A549 (cell line): ENCODE results near the gene CSMD2. TPM values are rescaled to one million over a fixed set of nuclear protein-coding genes. Genes with fewer than 3 reads are reported as not detected.

Experiments used
- ATAC-seq, 2 experiments: fragments of 200-7000 bp in 1 of 2; fragments of >200 bp in 1 of 2; cut with Nextera tagmentation in 1 of 2; cut with Tn5 transposase in 1 of 2; 3 replicates each; pipeline versions ENCODE4 v1.8.0 to v1.9.1; 2018 to 2020; ENCODE audit warnings: mild to moderate bottlenecking in 1 of 2, moderate library complexity in 1 of 2
- CTCF ChIA-PET: fragments of 300-600 bp; sonication (Branson Sonifier 250); formaldehyde crosslinking; extraction: SDS; loops from one replicate; lab custom pipeline; 2021; ENCODE audit warnings: antibody characterized with exemption, inconsistent platforms; lab: Yijun Ruan, JAX
- POLR2A ChIA-PET: fragments of 350-600 bp; formaldehyde crosslinking; extraction: SDS; loops from one replicate; lab custom pipeline; 2021; ENCODE audit warnings: antibody characterized with exemption, inconsistent platforms; lab: Yijun Ruan, JAX
- DNase-seq, 2 experiments: peaks; one replicate each; pipeline versions ENCODE4 v3.0.0 to v3.0.0-alpha.2; 2011 to 2016; ENCODE audit warnings: low read depth in 1 of 2, low spot score in 1 of 2
- FAIRE-seq: peaks from 2 replicates; lab custom pipeline; 2011; peaks lifted over from hg19 to GRCh38; lab: Jason Lieb, UNC
- H3K27ac ChIP-seq, 2 experiments: fragments of >200 bp; sonication (Bioruptor Twin); formaldehyde crosslinking; 3 replicates each; pipeline ENCODE4 v1.5.1; 2016 to 2017
- H3K4me1 ChIP-seq: fragments of >200 bp; sonication (Bioruptor Twin); formaldehyde crosslinking; 3 replicates; pipeline ENCODE4 v1.6.1; 2016
- H3K4me2 ChIP-seq: fragments of >200 bp; sonication (Bioruptor Twin); formaldehyde crosslinking; 3 replicates; pipeline ENCODE4 v1.6.1; 2016
- H3K4me3 ChIP-seq: fragments of >200 bp; sonication (Bioruptor Twin); formaldehyde crosslinking; 3 replicates; pipeline ENCODE4 v1.5.1; 2016
- H3K9me3 ChIP-seq: fragments of >200 bp; sonication (Bioruptor Twin); formaldehyde crosslinking; 3 replicates; pipeline ENCODE4 v1.6.1; 2016
- BHLHE40 ChIP-seq: IDR thresholded peaks from 2 replicates; pipeline ENCODE4 v1.6.1; 2012; ENCODE audit warnings: low read depth, low read length, inconsistent platforms
- CBX2 ChIP-seq: fragments of 200-600 bp; sonication (generic); IDR thresholded peaks from 2 replicates; pipeline ENCODE4 v1.6.1; 2016; ENCODE audit warnings: low read depth, mild to moderate bottlenecking, borderline replicate concordance
- CBX8 ChIP-seq: fragments of 200-600 bp; sonication (generic); IDR thresholded peaks from 2 replicates; pipeline ENCODE4 v1.6.1; 2016
- CHD2 ChIP-seq: fragments of 150-350 bp; IDR thresholded peaks from 2 replicates; pipeline ENCODE4 v1.6.1; 2014; ENCODE audit warnings: low read length; ENCODE audit not compliant: partially characterized antibody
- EHF ChIP-seq: fragments of 250-450 bp; sonication (Bioruptor Pico); IDR thresholded peaks from 2 replicates; pipeline ENCODE4 v1.5.0; 2020; ENCODE audit warnings: mild to moderate bottlenecking
- FOSL2 ChIP-seq, 2 experiments: fragments of 450-650 bp in 1 of 2; fragments of >200 bp in 1 of 2; sonication (Bioruptor Twin) in 1 of 2; formaldehyde crosslinking; IDR thresholded peaks; 2 replicates each; pipeline versions ENCODE4 v1.5.0 to v1.6.1; 2016 to 2020; ENCODE audit warnings: mild to moderate bottlenecking in 1 of 2, moderate library complexity in 1 of 2
- HEYL ChIP-seq: fragments of 250-450 bp; sonication (Bioruptor Pico); IDR thresholded peaks from 2 replicates; pipeline ENCODE4 v1.8.0; 2021; ENCODE audit warnings: mild to moderate bottlenecking, moderate library complexity
- HOXA7 ChIP-seq: fragments of 250-450 bp; sonication (Bioruptor Pico); IDR thresholded peaks from 2 replicates; pipeline ENCODE4 v1.5.0; 2020; ENCODE audit warnings: mild to moderate bottlenecking, moderate library complexity
- HOXB13 ChIP-seq: fragments of 250-450 bp; sonication (Bioruptor Pico); IDR thresholded peaks from 2 replicates; pipeline ENCODE4 v1.5.0; 2020; ENCODE audit warnings: low read depth, mild to moderate bottlenecking, moderate library complexity
- HOXB5 ChIP-seq: fragments of 250-450 bp; sonication (Bioruptor Pico); IDR thresholded peaks from 2 replicates; pipeline ENCODE4 v1.5.0; 2020; ENCODE audit warnings: mild to moderate bottlenecking, moderate library complexity
- JUNB ChIP-seq: fragments of >200 bp; sonication (Bioruptor Twin); formaldehyde crosslinking; IDR thresholded peaks from 2 replicates; pipeline ENCODE4 v1.6.1; 2016
- MAFK ChIP-seq: fragments of 450-650 bp; IDR thresholded peaks from 2 replicates; pipeline ENCODE4 v1.6.1; 2014; ENCODE audit not compliant: partially characterized antibody
- MYC ChIP-seq: IDR thresholded peaks from 2 replicates; pipeline ENCODE4 v1.6.1; 2012; ENCODE audit warnings: mild to moderate bottlenecking, inconsistent platforms, low read length, improper control_type of control experiment, borderline replicate concordance
- NR3C1 ChIP-seq: fragments of >200 bp; sonication (Bioruptor Twin); formaldehyde crosslinking; IDR thresholded peaks from 3 replicates; pipeline ENCODE4 v1.6.1; 2017
- PHF8 ChIP-seq: fragments of 200-600 bp; sonication (generic); IDR thresholded peaks from 2 replicates; pipeline ENCODE4 v1.6.1; 2016; ENCODE audit warnings: low read depth, mild to moderate bottlenecking, antibody characterized with exemption, moderate library complexity, borderline replicate concordance
- POLR2A ChIP-seq: IDR thresholded peaks from 2 replicates; pipeline ENCODE4 v1.6.1; 2012; ENCODE audit warnings: mild to moderate bottlenecking, low read length
- RARB ChIP-seq: fragments of 250-450 bp; sonication (Bioruptor Pico); IDR thresholded peaks from 2 replicates; pipeline ENCODE4 v1.8.0; 2021; ENCODE audit warnings: mild to moderate bottlenecking, moderate library complexity
- RCOR1 ChIP-seq: fragments of 150-350 bp; IDR thresholded peaks from 2 replicates; pipeline ENCODE4 v1.6.1; 2014; ENCODE audit warnings: antibody characterized with exemption, low read length, low read depth
- RNF2 ChIP-seq: fragments of 200-600 bp; sonication (generic); IDR thresholded peaks from 2 replicates; pipeline ENCODE4 v1.6.1; 2016; ENCODE audit warnings: low read depth, mild to moderate bottlenecking, antibody characterized with exemption, moderate library complexity, borderline replicate concordance
- TP53 ChIP-seq: fragments of 250-450 bp; sonication (Bioruptor Pico); IDR thresholded peaks from 2 replicates; pipeline ENCODE4 v1.5.0; 2021; ENCODE audit warnings: mild to moderate bottlenecking, moderate library complexity
- ZFP36 ChIP-seq: fragments of 450-650 bp; IDR thresholded peaks from 2 replicates; pipeline ENCODE4 v1.6.1; 2014; ENCODE audit warnings: borderline replicate concordance; ENCODE audit not compliant: partially characterized antibody
- ZNF302 ChIP-seq: fragments of 250-450 bp; sonication (Bioruptor Pico); IDR thresholded peaks from 2 replicates; pipeline ENCODE4 v1.9.0; 2021; ENCODE audit warnings: inconsistent platforms, mild to moderate bottlenecking, moderate library complexity
- ZSCAN20 ChIP-seq: fragments of 250-450 bp; sonication (Bioruptor Pico); IDR thresholded peaks from 2 replicates; pipeline ENCODE4 v1.8.0; 2022; ENCODE audit warnings: mild to moderate bottlenecking, moderate library complexity
- WGBS: methylation state at CpG from one replicate; pipeline ENCODE4 v1.1.6; 2017; ENCODE audit errors: missing lambda C conversion rate; 5-methylcytosine and 5-hydroxymethylcytosine counted together
- polyA plus RNA-seq, 4 experiments: library from polyadenylated mRNA; depleted of rRNA in 3 of 4; stranded (reverse); fragments of >200 nt; fragmentation: RNase III in 1 of 4; extraction: RNeasy Plus Mini Kit Qiagen cat#74134 plus additional on column Dnase treatment in 1 of 4; gene quantifications; 2 replicates in 3 of 4; 3 replicates in 1 of 4; pipeline ENCODE4 v1.2.3, GENCODE V29; 2011 to 2017
- TF ChIP-seq, protein P1 (sequence below): IDR thresholded peaks from 2 replicates; pipeline ENCODE4 v1.6.1; 2012; ENCODE audit warnings: low read depth, borderline replicate concordance
- TF ChIP-seq, protein P2 (sequence below): fragments of 450-650 bp; IDR thresholded peaks from 2 replicates; pipeline ENCODE4 v1.6.1; 2014; ENCODE audit warnings: antibody characterized with exemption
- TF ChIP-seq, protein P3 (sequence below): fragments of >200 bp; sonication (Bioruptor Twin); formaldehyde crosslinking; IDR thresholded peaks from 2 replicates; pipeline ENCODE4 v1.6.1; 2016
- TF ChIP-seq, protein P4 (sequence below): IDR thresholded peaks from 2 replicates; pipeline ENCODE4 v1.6.1; 2012
- TF ChIP-seq, protein P5 (sequence below): fragments of >200 bp; sonication (Bioruptor Twin); formaldehyde crosslinking; IDR thresholded peaks from 3 replicates; pipeline ENCODE4 v1.5.1; 2016
- TF ChIP-seq, protein P6 (sequence below): fragments of 250-450 bp; sonication (Bioruptor Pico); IDR thresholded peaks from 2 replicates; pipeline ENCODE4 v1.5.0; 2020; ENCODE audit warnings: low read depth, mild to moderate bottlenecking, moderate library complexity

The CSMD2 gene
- polyA plus RNA-seq, 2 of the 4 experiments (the other 2 are of a cell fraction): not detected

DNA sequence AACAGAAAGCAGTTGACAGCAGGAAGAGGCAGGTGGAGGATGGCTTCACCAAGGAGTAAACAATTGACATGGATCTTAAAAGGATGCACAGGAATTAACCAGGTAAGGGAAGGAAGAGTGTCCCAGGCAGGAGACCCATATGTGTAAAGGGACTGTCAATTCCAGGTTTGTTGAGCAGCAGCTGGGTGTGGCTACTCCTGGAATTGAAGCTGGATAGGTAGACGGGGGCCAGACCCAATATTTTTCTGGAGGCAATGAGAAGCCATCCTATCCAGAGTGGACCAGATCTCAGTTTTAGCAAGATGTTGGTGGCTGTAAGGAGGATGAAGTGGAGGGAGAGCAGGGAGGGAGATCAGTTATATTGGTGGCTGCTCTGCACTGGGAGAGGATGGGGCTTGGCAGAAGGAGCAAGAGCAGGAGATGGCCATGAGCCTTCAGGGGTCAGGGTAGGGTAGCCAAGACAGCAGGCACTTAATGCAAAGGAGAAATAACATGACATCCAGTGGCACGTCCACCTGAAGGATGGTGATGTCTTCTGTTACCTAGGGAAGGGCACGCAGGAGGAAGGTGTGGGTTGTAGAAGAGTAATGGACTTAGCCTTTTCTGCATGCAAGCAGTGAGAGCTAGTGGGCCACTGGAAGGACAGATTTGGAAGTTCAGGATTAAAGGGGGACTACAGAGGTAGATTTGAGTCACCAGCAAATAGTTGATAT is 447.9 kb downstream of the CSMD2 start:
- no peaks in the 10 kb centered on the region for H3K9me3 ChIP-seq
- TF ChIP-seq MAFK (no peak), NR3C1 (no peak), ZFP36 (no peak), TP53 (CRISPR knock-in tag) (no peak), EHF (CRISPR knock-in tag) (no peak), POLR2A (no peak), CBX2 (no peak), FOSL2 (IDR thresholded peaks at IDR 0.05) (no peak), FOSL2 (CRISPR knock-in tag; IDR thresholded peaks at IDR 0.05) (no peak), RCOR1 (no peak), HOXA7 (CRISPR knock-in tag) (no peak), HOXB5 (CRISPR knock-in tag) (no peak), CHD2 (no peak), CBX8 (no peak)
- TF ChIP-seq, protein P1, sequence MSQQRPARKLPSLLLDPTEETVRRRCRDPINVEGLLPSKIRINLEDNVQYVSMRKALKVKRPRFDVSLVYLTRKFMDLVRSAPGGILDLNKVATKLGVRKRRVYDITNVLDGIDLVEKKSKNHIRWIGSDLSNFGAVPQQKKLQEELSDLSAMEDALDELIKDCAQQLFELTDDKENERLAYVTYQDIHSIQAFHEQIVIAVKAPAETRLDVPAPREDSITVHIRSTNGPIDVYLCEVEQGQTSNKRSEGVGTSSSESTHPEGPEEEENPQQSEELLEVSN: no peak
- TF ChIP-seq, protein P2, sequence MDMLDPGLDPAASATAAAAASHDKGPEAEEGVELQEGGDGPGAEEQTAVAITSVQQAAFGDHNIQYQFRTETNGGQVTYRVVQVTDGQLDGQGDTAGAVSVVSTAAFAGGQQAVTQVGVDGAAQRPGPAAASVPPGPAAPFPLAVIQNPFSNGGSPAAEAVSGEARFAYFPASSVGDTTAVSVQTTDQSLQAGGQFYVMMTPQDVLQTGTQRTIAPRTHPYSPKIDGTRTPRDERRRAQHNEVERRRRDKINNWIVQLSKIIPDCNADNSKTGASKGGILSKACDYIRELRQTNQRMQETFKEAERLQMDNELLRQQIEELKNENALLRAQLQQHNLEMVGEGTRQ: no peak
- TF ChIP-seq, protein P3, sequence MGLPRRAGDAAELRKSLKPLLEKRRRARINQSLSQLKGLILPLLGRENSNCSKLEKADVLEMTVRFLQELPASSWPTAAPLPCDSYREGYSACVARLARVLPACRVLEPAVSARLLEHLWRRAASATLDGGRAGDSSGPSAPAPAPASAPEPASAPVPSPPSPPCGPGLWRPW: no peak
- TF ChIP-seq, protein P4, sequence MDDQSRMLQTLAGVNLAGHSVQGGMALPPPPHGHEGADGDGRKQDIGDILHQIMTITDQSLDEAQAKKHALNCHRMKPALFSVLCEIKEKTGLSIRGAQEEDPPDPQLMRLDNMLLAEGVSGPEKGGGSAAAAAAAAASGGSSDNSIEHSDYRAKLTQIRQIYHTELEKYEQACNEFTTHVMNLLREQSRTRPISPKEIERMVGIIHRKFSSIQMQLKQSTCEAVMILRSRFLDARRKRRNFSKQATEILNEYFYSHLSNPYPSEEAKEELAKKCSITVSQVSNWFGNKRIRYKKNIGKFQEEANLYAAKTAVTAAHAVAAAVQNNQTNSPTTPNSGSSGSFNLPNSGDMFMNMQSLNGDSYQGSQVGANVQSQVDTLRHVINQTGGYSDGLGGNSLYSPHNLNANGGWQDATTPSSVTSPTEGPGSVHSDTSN: no peak
- TF ChIP-seq, all 56 proteins: peak for 0
- H3K4me1 ChIP-seq: no peaks in the 10 kb centered on the region
- no peak overlapping the region for H3K27ac ChIP-seq
- 6% methylated on average over 3 of the region's 3 CpGs for WGBS
- POLR2A ChIA-PET: no interaction called here
- no peak for FAIRE-seq
- H3K4me3 ChIP-seq: no peak overlapping the region
- no peak for DNase-seq
- CTCF ChIA-PET: no interaction called here
- no peak overlapping the region for H3K4me2 ChIP-seq
- ATAC-seq: no peak

DNA sequence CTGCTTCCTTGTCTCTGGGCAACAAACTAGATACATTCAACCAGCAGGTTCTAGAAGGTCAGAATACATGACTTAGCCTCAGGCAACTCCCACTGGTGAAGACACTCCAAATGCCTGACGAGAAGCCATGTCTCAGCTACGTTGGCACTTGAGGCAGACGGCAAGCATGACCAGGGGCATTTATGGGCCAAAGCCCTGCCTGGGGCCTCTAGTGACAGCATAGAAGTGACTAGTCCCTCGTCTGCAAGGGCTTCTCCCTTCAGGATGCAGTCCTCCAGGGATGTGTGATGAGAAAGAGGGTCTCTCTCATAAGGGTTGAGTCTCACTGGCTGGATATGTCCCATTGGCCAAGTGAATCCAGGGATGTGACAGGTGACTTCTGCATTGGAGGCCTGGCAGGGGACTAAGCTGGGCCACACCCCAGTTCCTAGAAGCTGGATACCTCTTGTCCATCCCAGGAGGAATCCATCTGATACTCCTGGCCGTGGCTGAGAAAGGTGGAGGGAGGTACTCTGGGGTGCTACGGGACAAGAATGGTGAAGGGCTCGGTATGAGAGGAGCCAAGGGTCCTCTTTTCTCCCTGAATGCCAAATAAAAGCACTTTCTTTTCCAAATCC is 449.7 kb downstream of the CSMD2 start:
- ChIA-PET POLR2A (no interaction called here), CTCF (no interaction called here)
- no peaks in the 10 kb centered on the region for H3K9me3 ChIP-seq
- no peak for ATAC-seq
- H3K4me3 ChIP-seq: no peak overlapping the region
- no peak for FAIRE-seq
- DNase-seq: no peak
- TF ChIP-seq CHD2: no peak
- TF ChIP-seq, protein P5, sequence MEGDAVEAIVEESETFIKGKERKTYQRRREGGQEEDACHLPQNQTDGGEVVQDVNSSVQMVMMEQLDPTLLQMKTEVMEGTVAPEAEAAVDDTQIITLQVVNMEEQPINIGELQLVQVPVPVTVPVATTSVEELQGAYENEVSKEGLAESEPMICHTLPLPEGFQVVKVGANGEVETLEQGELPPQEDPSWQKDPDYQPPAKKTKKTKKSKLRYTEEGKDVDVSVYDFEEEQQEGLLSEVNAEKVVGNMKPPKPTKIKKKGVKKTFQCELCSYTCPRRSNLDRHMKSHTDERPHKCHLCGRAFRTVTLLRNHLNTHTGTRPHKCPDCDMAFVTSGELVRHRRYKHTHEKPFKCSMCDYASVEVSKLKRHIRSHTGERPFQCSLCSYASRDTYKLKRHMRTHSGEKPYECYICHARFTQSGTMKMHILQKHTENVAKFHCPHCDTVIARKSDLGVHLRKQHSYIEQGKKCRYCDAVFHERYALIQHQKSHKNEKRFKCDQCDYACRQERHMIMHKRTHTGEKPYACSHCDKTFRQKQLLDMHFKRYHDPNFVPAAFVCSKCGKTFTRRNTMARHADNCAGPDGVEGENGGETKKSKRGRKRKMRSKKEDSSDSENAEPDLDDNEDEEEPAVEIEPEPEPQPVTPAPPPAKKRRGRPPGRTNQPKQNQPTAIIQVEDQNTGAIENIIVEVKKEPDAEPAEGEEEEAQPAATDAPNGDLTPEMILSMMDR: no peak
- TF ChIP-seq, protein P6, sequence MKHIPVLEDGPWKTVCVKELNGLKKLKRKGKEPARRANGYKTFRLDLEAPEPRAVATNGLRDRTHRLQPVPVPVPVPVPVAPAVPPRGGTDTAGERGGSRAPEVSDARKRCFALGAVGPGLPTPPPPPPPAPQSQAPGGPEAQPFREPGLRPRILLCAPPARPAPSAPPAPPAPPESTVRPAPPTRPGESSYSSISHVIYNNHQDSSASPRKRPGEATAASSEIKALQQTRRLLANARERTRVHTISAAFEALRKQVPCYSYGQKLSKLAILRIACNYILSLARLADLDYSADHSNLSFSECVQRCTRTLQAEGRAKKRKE: no peak
- TF ChIP-seq PHF8: no peak
- no peak for TF ChIP-seq RCOR1
- TF ChIP-seq EHF (CRISPR knock-in tag): no peak
- TF ChIP-seq ZNF302: no peak
- TF ChIP-seq RARB (CRISPR knock-in tag): no peak
- TF ChIP-seq HOXB13: no peak
- no peak for TF ChIP-seq MYC
- no peak for TF ChIP-seq HOXA7 (CRISPR knock-in tag)
- TF ChIP-seq FOSL2 (IDR thresholded peaks at IDR 0.05): no peak
- no peak for TF ChIP-seq FOSL2 (CRISPR knock-in tag; IDR thresholded peaks at IDR 0.05)
- no peak for TF ChIP-seq RNF2
- no peak for TF ChIP-seq HEYL (CRISPR knock-in tag)
- TF ChIP-seq HOXB5 (CRISPR knock-in tag): no peak
- TF ChIP-seq ZSCAN20 (CRISPR knock-in tag): no peak
- no peak for TF ChIP-seq JUNB
- TF ChIP-seq BHLHE40: no peak
- no peak overlapping the region for H3K27ac ChIP-seq
- H3K4me1 ChIP-seq: no peaks in the 10 kb centered on the region
- 3% methylated on average over 4 of the region's 7 CpGs for WGBS
- no peak overlapping the region for H3K4me2 ChIP-seq
